ENCODE data around the gene LRRC59.
"Not testable (repeated sequence)": the region's sequence is repeated elsewhere in the genome, so short reads cannot be mapped to it uniquely, and the experiment has no call there.

LRRC59 gene

DNA sequence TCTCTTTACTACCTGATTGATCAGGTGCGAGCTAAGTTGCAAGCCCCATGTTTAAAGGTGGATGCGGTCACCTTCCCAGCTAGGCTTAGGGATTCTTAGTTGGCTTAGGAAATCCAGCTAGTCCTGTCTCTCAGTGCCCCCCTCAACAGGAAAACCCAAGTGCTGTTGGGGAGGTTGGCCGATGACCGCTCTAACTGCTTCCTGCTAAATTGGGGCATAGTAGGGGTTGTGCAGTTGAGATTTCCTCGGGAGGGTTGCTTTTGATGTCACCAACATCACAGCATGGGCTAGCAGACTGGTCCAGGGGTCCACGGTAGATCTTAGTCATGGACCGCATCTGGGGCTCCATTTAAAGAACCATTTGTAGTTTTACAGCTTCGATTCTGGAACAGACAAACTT, 2.3 kb upstream of the LRRC59 start:
- H3K4me1 ChIP-seq (ENCODE audit: control insufficient read depth, insufficient read depth, low read length, unreplicated experiment); H3K27ac ChIP-seq (ENCODE audit: low read depth, low read length); H3K36me3 ChIP-seq (ENCODE audit: insufficient read depth, low read length); H3K27me3 ChIP-seq (ENCODE audit: insufficient read depth, low read length); H2AFZ ChIP-seq (ENCODE audit: low read length, unreplicated experiment); H3K4me3 ChIP-seq (ENCODE audit: low read depth, low read length): not testable (repeated sequence)
- peaks cover 28% of the 10 kb centered on the region for H3K79me2 ChIP-seq (ENCODE audit: control insufficient read depth, insufficient read depth, low read length, unreplicated experiment)

DNA sequence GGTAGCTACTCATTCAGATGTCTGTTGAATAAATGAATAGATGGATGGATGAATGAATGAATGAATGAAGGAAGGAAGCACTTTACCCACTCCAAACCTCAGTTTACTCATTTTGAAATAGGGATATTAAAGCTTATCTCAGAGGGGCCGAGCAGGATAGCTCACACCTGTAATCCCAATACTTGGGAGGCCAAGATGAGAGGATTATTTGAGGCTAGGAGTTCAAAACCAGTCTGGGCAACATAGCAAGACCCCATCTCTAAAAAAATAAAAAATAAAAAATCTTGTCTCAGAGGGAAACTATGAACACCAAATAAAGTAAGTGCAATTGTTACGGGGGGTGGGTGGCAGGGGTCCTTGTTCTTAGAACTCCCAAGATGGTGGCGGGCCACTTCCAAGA, 1.3 kb upstream of the LRRC59 start:
- not testable (repeated sequence) for H2AFZ ChIP-seq (ENCODE audit: low read length, unreplicated experiment); H3K4me3 ChIP-seq (ENCODE audit: low read depth, low read length); H3K27ac ChIP-seq (ENCODE audit: low read depth, low read length); H3K27me3 ChIP-seq (ENCODE audit: insufficient read depth, low read length)
- H3K36me3 ChIP-seq (ENCODE audit: insufficient read depth, low read length) = peaks cover 16% of the 10 kb centered on the region; the same call in 1 of the 2 replicates
- H3K4me1 ChIP-seq (ENCODE audit: control insufficient read depth, insufficient read depth, low read length, unreplicated experiment) = peaks cover 13% of the 10 kb centered on the region
- peaks cover 37% of the 10 kb centered on the region for H3K79me2 ChIP-seq (ENCODE audit: control insufficient read depth, insufficient read depth, low read length, unreplicated experiment)

DNA sequence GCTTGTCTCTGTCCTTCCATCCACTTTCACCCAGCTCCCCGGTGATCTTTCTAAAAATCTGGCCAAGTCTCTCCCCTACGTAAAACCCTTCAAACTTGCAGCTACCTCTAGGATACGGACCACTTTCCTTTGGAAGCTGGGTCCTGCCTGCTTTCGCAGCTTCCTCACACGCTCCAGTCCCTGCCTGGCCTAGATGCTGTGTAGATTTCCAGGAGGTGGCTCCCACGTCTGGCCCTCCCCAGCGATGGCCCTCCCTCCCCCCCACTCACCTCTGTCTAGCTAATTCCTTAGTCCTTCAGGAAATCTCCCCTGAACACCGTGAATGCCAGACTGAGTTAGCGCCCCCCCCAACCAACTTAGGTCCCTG, 579 bp upstream of the LRRC59 start:
- H3K4me1 ChIP-seq (ENCODE audit: control insufficient read depth, insufficient read depth, low read length, unreplicated experiment) = peaks cover 13% of the 10 kb centered on the region
- H2AFZ ChIP-seq (ENCODE audit: low read length, unreplicated experiment) = no peak overlapping the region
- H3K79me2 ChIP-seq (ENCODE audit: control insufficient read depth, insufficient read depth, low read length, unreplicated experiment) = peaks cover 45% of the 10 kb centered on the region
- H3K4me3 ChIP-seq (ENCODE audit: low read depth, low read length) = peak overlapping the region; percentile 92
- H3K27me3 ChIP-seq (ENCODE audit: insufficient read depth, low read length) = no peaks in the 10 kb centered on the region
- peaks cover 23% of the 10 kb centered on the region; the same call in 1 of the 2 replicates for H3K36me3 ChIP-seq (ENCODE audit: insufficient read depth, low read length)
- H3K27ac ChIP-seq (ENCODE audit: low read depth, low read length) = no peak overlapping the region

DNA sequence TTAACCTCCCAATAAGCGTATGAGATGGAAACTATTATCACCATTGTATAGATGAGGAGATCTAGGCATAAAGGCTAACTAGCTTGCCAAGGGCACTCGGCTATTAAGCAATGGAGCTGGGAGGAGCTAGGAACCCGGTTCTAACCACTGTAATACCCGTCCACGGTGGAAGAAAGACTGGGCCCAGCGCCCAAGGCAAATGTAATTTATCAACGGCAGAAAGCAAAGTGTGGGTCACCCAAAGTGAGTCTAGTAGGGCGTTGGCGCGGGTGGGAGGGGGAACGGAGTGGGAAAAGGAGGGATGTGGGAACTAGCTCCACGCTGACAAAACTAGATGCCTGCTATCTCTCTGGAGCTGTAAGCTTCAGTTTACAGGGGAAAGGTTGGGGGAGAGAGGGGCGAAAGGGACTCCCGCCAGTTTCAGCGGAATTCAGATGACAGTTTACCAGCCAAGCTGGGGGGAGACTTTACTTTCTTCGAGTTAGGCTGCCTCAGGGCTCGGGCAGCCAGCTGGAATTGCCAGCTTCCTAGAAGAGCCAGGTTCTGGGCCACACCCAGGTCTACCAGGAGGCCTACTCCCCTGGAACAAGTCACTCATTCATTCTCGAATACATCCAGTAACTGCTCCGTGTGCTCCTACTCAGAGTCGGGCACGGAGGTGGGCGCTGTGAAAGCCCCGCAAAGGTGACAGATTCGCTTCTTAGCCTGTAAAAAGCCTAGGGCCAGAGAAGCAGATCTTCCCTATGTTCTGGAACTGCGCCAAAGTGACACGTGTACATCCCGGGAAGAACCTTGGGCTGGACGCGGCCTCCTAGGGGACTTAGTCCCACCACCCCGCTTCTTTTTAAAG, 837 bp downstream of the LRRC59 start:
- Histone ChIP-seq H3K4me1 (ENCODE audit: control insufficient read depth, insufficient read depth, low read length, unreplicated experiment) (peaks cover 13% of the 10 kb centered on the region), H3K27ac (ENCODE audit: low read depth, low read length) (peak overlapping the region; percentile 90), H3K27me3 (ENCODE audit: insufficient read depth, low read length) (no peaks in the 10 kb centered on the region), H3K79me2 (ENCODE audit: control insufficient read depth, insufficient read depth, low read length, unreplicated experiment) (peaks cover 59% of the 10 kb centered on the region), H3K4me3 (ENCODE audit: low read depth, low read length) (peak overlapping the region; percentile 92), H3K36me3 (ENCODE audit: insufficient read depth, low read length) (peaks cover 35% of the 10 kb centered on the region), H2AFZ (ENCODE audit: low read length, unreplicated experiment) (peak overlapping the region; percentile 65)

DNA sequence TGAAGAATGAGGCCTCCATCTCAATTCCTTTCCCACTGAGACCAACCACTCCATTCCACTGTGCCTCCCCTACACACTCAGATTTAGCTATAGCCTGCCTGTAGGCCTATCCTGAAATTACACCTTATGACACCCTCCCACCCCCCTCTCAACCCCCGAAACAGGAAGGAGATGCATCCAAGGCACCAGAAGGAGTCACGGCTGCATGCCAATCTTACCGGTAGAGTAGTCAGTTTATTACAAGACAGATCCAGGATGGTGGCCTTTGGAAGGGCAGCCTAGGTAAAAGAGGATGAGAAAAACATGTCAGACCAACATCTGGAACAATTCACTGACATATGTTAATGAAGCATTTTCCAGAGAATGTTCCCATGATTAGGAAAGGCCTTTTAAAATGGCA, 2.6 kb downstream of the LRRC59 start:
- H3K27me3 ChIP-seq (ENCODE audit: insufficient read depth, low read length) = no peaks in the 10 kb centered on the region
- peak overlapping the region; percentile 92 for H3K4me3 ChIP-seq (ENCODE audit: low read depth, low read length)
- H3K79me2 ChIP-seq (ENCODE audit: control insufficient read depth, insufficient read depth, low read length, unreplicated experiment) = peaks cover 71% of the 10 kb centered on the region

DNA sequence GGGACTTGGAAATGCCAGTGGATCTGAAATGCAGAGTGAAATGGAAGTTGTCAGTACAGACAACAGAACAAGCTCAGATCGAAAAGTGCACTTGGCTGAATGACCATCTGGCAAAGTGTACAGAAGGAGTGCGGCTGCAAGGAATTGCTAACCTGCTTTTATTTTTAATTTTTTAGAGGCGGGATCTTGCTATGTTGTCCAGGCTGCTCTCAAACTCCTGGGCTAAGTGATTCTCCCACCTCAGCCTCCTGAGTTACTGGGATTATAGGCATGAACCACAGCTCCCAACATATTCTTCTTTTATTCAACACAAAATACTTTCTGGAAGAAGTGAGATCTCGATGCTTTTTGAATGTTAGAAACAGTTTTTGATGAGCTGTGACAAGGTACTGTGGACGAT, 3.6 kb downstream of the LRRC59 start:
- peaks cover 13% of the 10 kb centered on the region for H3K4me1 ChIP-seq (ENCODE audit: control insufficient read depth, insufficient read depth, low read length, unreplicated experiment)
- no peak overlapping the region for H3K27ac ChIP-seq (ENCODE audit: low read depth, low read length)
- H3K79me2 ChIP-seq (ENCODE audit: control insufficient read depth, insufficient read depth, low read length, unreplicated experiment) = peaks cover 77% of the 10 kb centered on the region
- no peaks in the 10 kb centered on the region for H3K27me3 ChIP-seq (ENCODE audit: insufficient read depth, low read length)
- no peak overlapping the region for H2AFZ ChIP-seq (ENCODE audit: low read length, unreplicated experiment)
- peaks cover 57% of the 10 kb centered on the region for H3K36me3 ChIP-seq (ENCODE audit: insufficient read depth, low read length)
- H3K4me3 ChIP-seq (ENCODE audit: low read depth, low read length) = no peak overlapping the region

More for the DNA sequence above, 2.6 kb downstream of the LRRC59 start:
- H3K4me1 ChIP-seq (ENCODE audit: control insufficient read depth, insufficient read depth, low read length, unreplicated experiment) = peaks cover 13% of the 10 kb centered on the region
- no peak overlapping the region for H3K27ac ChIP-seq (ENCODE audit: low read depth, low read length)
- peaks cover 48% of the 10 kb centered on the region for H3K36me3 ChIP-seq (ENCODE audit: insufficient read depth, low read length)
- H2AFZ ChIP-seq (ENCODE audit: low read length, unreplicated experiment) = no peak overlapping the region

DNA sequence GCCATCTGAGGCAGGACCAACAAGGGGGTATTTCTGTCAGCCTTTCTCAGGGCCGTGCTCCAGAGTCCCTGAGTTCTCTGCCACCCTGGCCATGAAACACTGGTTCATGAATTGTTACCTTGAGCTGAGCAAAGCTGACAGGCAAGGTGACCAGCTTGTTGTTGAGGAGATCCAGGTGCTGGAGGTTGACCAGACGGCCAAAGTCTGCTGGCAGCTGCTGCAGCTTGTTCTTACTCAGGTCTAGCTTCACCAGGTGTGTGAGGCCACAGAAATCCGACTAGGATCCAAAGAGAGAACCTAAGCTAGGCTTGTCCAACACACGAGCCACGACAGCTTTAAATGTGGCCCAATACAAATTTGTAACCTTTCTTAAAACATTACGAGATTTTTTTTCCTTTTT, 4.7 kb downstream of the LRRC59 start:
- Histone ChIP-seq H3K36me3 (ENCODE audit: insufficient read depth, low read length) (peaks cover 67% of the 10 kb centered on the region), H3K4me3 (ENCODE audit: low read depth, low read length) (no peak overlapping the region), H3K27ac (ENCODE audit: low read depth, low read length) (no peak overlapping the region), H2AFZ (ENCODE audit: low read length, unreplicated experiment) (no peak overlapping the region), H3K27me3 (ENCODE audit: insufficient read depth, low read length) (no peaks in the 10 kb centered on the region), H3K4me1 (ENCODE audit: control insufficient read depth, insufficient read depth, low read length, unreplicated experiment) (peaks cover 13% of the 10 kb centered on the region), H3K79me2 (ENCODE audit: control insufficient read depth, insufficient read depth, low read length, unreplicated experiment) (peaks cover 87% of the 10 kb centered on the region)

DNA sequence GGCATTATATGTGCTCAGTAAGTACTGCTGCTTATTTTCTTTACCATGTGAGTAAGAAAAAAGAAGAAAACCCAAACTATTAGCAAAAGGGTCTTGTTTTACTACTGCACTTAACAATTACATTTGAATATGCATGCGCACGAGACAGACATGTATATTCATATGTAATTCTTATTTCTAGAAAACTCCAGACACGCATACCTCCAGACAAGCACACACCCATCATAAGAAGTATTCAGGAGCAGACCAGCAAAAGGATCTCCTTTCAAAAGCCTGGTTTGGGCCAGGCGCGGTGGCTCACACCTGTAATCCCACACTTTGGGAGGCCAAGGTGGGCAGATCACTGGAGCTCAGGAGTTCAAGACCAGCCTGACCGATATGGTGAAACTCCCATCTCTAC, 7.8 kb downstream of the LRRC59 start:
- Histone ChIP-seq H3K4me3 (ENCODE audit: low read depth, low read length) (no peak overlapping the region), H3K79me2 (ENCODE audit: control insufficient read depth, insufficient read depth, low read length, unreplicated experiment) (peaks cover 59% of the 10 kb centered on the region)

DNA sequence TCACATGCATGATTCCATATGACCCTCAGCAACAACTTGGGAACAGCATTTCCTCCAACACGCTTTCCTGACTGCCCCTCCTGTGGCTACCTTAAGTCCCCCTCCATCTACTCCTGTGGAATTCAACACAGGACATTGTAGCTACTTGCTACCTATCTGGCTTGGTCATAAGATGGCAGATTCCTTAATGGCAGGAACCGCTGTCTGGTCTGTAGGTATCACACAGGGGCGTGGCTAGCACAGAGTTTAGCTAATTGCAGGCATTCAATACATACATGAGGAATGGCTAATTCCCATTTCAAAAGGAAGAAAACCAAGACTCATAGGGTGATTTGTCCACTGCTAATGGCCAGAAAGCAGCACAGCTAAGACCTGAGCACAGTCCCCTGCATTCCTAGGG, 8.6 kb downstream of the LRRC59 start:
- peaks cover 10% of the 10 kb centered on the region for H3K4me1 ChIP-seq (ENCODE audit: control insufficient read depth, insufficient read depth, low read length, unreplicated experiment)
- no peak overlapping the region for H2AFZ ChIP-seq (ENCODE audit: low read length, unreplicated experiment)
- H3K79me2 ChIP-seq (ENCODE audit: control insufficient read depth, insufficient read depth, low read length, unreplicated experiment) = peaks cover 51% of the 10 kb centered on the region
- H3K36me3 ChIP-seq (ENCODE audit: insufficient read depth, low read length) = peaks cover 75% of the 10 kb centered on the region
- H3K27ac ChIP-seq (ENCODE audit: low read depth, low read length) = no peak overlapping the region
- H3K4me3 ChIP-seq (ENCODE audit: low read depth, low read length) = no peak overlapping the region
- H3K27me3 ChIP-seq (ENCODE audit: insufficient read depth, low read length) = no peaks in the 10 kb centered on the region

More for the DNA sequence above, 7.8 kb downstream of the LRRC59 start:
- Histone ChIP-seq H3K27ac (ENCODE audit: low read depth, low read length) (no peak overlapping the region), H3K4me1 (ENCODE audit: control insufficient read depth, insufficient read depth, low read length, unreplicated experiment) (peaks cover 17% of the 10 kb centered on the region), H3K27me3 (ENCODE audit: insufficient read depth, low read length) (no peaks in the 10 kb centered on the region), H3K36me3 (ENCODE audit: insufficient read depth, low read length) (peaks cover 77% of the 10 kb centered on the region), H2AFZ (ENCODE audit: low read length, unreplicated experiment) (no peak overlapping the region)

DNA sequence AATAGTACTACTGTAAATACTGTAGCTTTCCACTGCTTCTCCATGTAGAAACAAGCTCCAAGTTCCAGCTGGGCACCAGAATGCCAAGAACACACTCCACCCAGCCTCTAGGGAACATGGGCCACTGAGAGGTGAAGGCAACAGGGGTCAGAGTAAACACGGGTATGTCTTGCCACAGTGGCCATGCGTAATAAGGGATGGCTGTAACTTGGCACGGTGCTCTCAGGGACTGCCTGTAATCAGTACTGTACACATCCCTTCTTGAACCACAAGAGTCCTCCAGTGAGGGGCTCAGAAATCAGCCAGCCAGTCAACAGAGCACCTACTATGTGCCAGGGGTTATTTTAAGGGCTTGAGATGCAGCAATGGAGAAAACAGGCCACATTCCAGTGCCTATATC, 10.8 kb downstream of the LRRC59 start:
- H3K79me2 ChIP-seq (ENCODE audit: control insufficient read depth, insufficient read depth, low read length, unreplicated experiment) = peaks cover 29% of the 10 kb centered on the region
- no peak overlapping the region for H3K27ac ChIP-seq (ENCODE audit: low read depth, low read length)
- H3K4me1 ChIP-seq (ENCODE audit: control insufficient read depth, insufficient read depth, low read length, unreplicated experiment) = peaks cover 10% of the 10 kb centered on the region
- H3K36me3 ChIP-seq (ENCODE audit: insufficient read depth, low read length) = peaks cover 68% of the 10 kb centered on the region
- H3K27me3 ChIP-seq (ENCODE audit: insufficient read depth, low read length) = no peaks in the 10 kb centered on the region
- H3K4me3 ChIP-seq (ENCODE audit: low read depth, low read length) = no peak overlapping the region
- H2AFZ ChIP-seq (ENCODE audit: low read length, unreplicated experiment) = no peak overlapping the region

DNA sequence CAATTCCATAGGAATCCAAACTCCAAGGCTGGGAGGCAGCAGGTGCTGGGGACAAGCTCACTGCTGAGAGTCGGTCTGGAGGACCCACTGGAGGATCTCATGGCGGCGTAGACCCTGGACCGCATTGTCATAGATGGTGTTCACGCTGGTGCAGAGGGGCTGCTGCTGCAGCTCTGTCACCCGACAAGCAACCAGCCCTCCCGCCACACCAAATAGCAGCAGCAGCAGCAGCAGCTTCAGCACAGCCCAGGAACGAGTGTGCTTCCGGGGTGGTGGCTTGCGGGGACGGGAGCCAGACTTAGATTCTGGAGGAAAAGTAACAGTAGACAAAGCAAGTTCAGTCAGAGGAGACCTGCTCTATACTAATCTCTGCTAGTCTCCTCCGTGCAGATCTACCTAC, 14.4 kb downstream of the LRRC59 start:
- Histone ChIP-seq H2AFZ (ENCODE audit: low read length, unreplicated experiment) (no peak overlapping the region), H3K79me2 (ENCODE audit: control insufficient read depth, insufficient read depth, low read length, unreplicated experiment) (peaks cover 3% of the 10 kb centered on the region), H3K27ac (ENCODE audit: low read depth, low read length) (no peak overlapping the region), H3K4me1 (ENCODE audit: control insufficient read depth, insufficient read depth, low read length, unreplicated experiment) (peaks cover 10% of the 10 kb centered on the region), H3K36me3 (ENCODE audit: insufficient read depth, low read length) (peaks cover 55% of the 10 kb centered on the region), H3K4me3 (ENCODE audit: low read depth, low read length) (no peak overlapping the region), H3K27me3 (ENCODE audit: insufficient read depth, low read length) (no peaks in the 10 kb centered on the region)
